Smooth muscle cell (in vitro differentiated cells): Measurements from ENCODE around the gene WAS. TPM values are rescaled to one million over a fixed set of nuclear protein-coding genes. Genes with fewer than 3 reads are reported as not detected.

Source experiments
- DNase-seq: peaks from one replicate; lab custom pipeline; 2025; ENCODE audit not compliant: unreplicated experiment; lab: John Stamatoyannopoulos, UW
- H2AFZ ChIP-seq: fragments of 200-600 bp; sonication (generic); 2 replicates; pipeline ENCODE4 v1.6.0; 2016; ENCODE audit warnings: antibody characterized with exemption, low read depth, mild to moderate bottlenecking
- H3F3A ChIP-seq: fragments of 200-600 bp; sonication (generic); 2 replicates; pipeline ENCODE4 v1.6.0; 2017; ENCODE audit warnings: antibody characterized with exemption, low read depth
- H3K27ac ChIP-seq: fragments of 200-600 bp; sonication (generic); 2 replicates; pipeline ENCODE4 v1.5.1; 2016; ENCODE audit warnings: low read depth, mild to moderate bottlenecking
- H3K27me3 ChIP-seq: fragments of 200-600 bp; sonication (generic); 2 replicates; pipeline ENCODE4 v1.6.1; 2016; ENCODE audit warnings: low read depth, mild to moderate bottlenecking
- H3K36me3 ChIP-seq: fragments of 200-600 bp; sonication (generic); 2 replicates; pipeline ENCODE4 v1.5.1; 2016; ENCODE audit warnings: low read depth
- H3K4me1 ChIP-seq: fragments of 200-600 bp; sonication (generic); 2 replicates; pipeline ENCODE4 v1.5.1; 2016; ENCODE audit warnings: low read depth
- H3K4me2 ChIP-seq: fragments of 200-600 bp; sonication (generic); 2 replicates; pipeline ENCODE4 v1.6.0; 2016; ENCODE audit warnings: mild to moderate bottlenecking
- H3K4me3 ChIP-seq: fragments of 200-600 bp; sonication (generic); 2 replicates; pipeline ENCODE4 v1.5.1; 2016; ENCODE audit warnings: mild to moderate bottlenecking
- H3K79me2 ChIP-seq: fragments of 200-600 bp; sonication (generic); 2 replicates; pipeline ENCODE4 v1.6.0; 2016; ENCODE audit warnings: low read depth, mild to moderate bottlenecking
- H3K9ac ChIP-seq: fragments of 200-600 bp; sonication (generic); 2 replicates; pipeline ENCODE4 v1.6.0; 2016; ENCODE audit warnings: low read depth
- H3K9me3 ChIP-seq: fragments of 200-600 bp; sonication (generic); replicated peaks from 2 replicates; pipeline ENCODE4 v1.5.1; 2016; ENCODE audit warnings: low read depth
- H4K20me1 ChIP-seq: fragments of 200-600 bp; sonication (generic); 2 replicates; pipeline ENCODE4 v1.6.0; 2016; ENCODE audit warnings: low read depth
- CTCF ChIP-seq: fragments of 200-600 bp; sonication (generic); IDR thresholded peaks from 2 replicates; pipeline ENCODE4 v1.5.1; 2017; ENCODE audit warnings: borderline replicate concordance, mild to moderate bottlenecking, antibody characterized with exemption; ENCODE audit not compliant: insufficient read depth, poor library complexity, severe bottlenecking
- WGBS: methylation state at CpG from one replicate; pipeline ENCODE4 v1.1.7; 2016; ENCODE audit warnings: low lambda C conversion rate; 5-methylcytosine and 5-hydroxymethylcytosine counted together
- polyA plus RNA-seq: library from polyadenylated mRNA; unstranded; fragments of >200 nt; fragmentation: Nextera tagmentation; extraction: Ambion mirVana; gene quantifications from 2 replicates; pipeline ENCODE4 v1.2.1, GENCODE V29; 2016
- total RNA-seq: library from RNA; depleted of rRNA; stranded (reverse); fragments of >200 nt; gene quantifications from 2 replicates; pipeline ENCODE4 v1.2.3, GENCODE V29; 2014

The WAS gene
- total and polyA plus RNA-seq, 2 experiments from 2014 or later = 0.24 to 0.54 TPM

GRCh38 chrX:48684134-48684533 lies 535 bp downstream of the WAS start:
- H3K9ac ChIP-seq = no peak overlapping the region
- no peaks in the 10 kb centered on the region for H3K27me3 ChIP-seq
- no peaks in the 10 kb centered on the region for H3K4me1 ChIP-seq
- no peak overlapping the region for H3K4me3 ChIP-seq
- no peaks in the 10 kb centered on the region for H3K9me3 ChIP-seq
- no peak overlapping the region for H3K4me2 ChIP-seq
- H4K20me1 ChIP-seq = no peaks in the 10 kb centered on the region
- 74% methylated on average over 7 of the region's 7 CpGs for WGBS
- TF ChIP-seq CTCF = no peak
- H3K36me3 ChIP-seq = no peaks in the 10 kb centered on the region
- no peaks in the 10 kb centered on the region for H3K79me2 ChIP-seq
- DNase-seq = no peak
- H2AFZ ChIP-seq = no peak overlapping the region
- no peak overlapping the region for H3K27ac ChIP-seq
- no peaks in the 10 kb centered on the region for H3F3A ChIP-seq

GRCh38 chrX:48685416-48685815 lies 1.8 kb downstream of the WAS start:
- no peak overlapping the region for H3K4me2 ChIP-seq
- TF ChIP-seq CTCF = no peak
- H3K27me3 ChIP-seq = no peaks in the 10 kb centered on the region
- H3F3A ChIP-seq = no peaks in the 10 kb centered on the region
- no peak overlapping the region for H3K4me3 ChIP-seq
- no peaks in the 10 kb centered on the region for H3K79me2 ChIP-seq
- no peaks in the 10 kb centered on the region for H3K36me3 ChIP-seq
- H3K4me1 ChIP-seq = no peaks in the 10 kb centered on the region
- H3K27ac ChIP-seq = no peak overlapping the region
- no peaks in the 10 kb centered on the region for H3K9me3 ChIP-seq
- 87% methylated on average over 12 of the region's 12 CpGs for WGBS
- no peak overlapping the region for H2AFZ ChIP-seq
- H4K20me1 ChIP-seq = no peaks in the 10 kb centered on the region
- H3K9ac ChIP-seq = no peak overlapping the region
- no peak for DNase-seq

DNA sequence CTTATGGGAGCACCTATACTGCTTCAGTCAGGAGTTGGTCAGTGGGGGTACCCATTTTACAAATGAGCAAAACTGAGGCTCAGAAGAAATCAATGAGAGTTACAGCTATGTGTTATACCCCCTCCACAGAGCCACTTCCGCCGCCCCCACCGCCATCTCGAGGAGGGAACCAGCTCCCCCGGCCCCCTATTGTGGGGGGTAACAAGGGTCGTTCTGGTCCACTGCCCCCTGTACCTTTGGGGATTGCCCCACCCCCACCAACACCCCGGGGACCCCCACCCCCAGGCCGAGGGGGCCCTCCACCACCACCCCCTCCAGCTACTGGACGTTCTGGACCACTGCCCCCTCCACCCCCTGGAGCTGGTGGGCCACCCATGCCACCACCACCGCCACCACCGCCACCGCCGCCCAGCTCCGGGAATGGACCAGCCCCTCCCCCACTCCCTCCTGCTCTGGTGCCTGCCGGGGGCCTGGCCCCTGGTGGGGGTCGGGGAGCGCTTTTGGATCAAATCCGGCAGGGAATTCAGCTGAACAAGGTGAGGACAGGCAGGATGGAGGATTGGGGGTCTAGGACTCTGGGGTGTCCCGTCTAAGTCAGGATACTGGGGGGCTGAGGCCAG lies 5.0 kb downstream of the WAS start:
- TF ChIP-seq CTCF = no peak
- no peaks in the 10 kb centered on the region for H3K27me3 ChIP-seq
- WGBS = 87% methylated on average over 15 of the region's 19 CpGs
- H3K9ac ChIP-seq = no peak overlapping the region
- H3K27ac ChIP-seq = no peak overlapping the region
- no peak for DNase-seq
- no peak overlapping the region for H3K4me2 ChIP-seq
- no peaks in the 10 kb centered on the region for H3K36me3 ChIP-seq
- H2AFZ ChIP-seq = no peak overlapping the region
- no peaks in the 10 kb centered on the region for H3K9me3 ChIP-seq
- no peaks in the 10 kb centered on the region for H3K4me1 ChIP-seq
- no peak overlapping the region for H3K4me3 ChIP-seq
- no peaks in the 10 kb centered on the region for H3F3A ChIP-seq
- H4K20me1 ChIP-seq = no peaks in the 10 kb centered on the region
- no peaks in the 10 kb centered on the region for H3K79me2 ChIP-seq
